ENCODE results near the gene HRAS.

HRAS gene

GRCh38 chr11:494761-495536, 40.4 kb downstream of the HRAS start:
- DNase-seq (ENCODE audit: low read depth) = no peak

- no peak for DNase-seq (ENCODE audit: low read depth)
Measured at GRCh38 chr11:492427-493226, 42.7 kb downstream of the HRAS start.

GRCh38 chr11:491358-491757, 44.0 kb downstream of the HRAS start:
- DNase-seq (ENCODE audit: low read depth) = no peak

GRCh38 chr11:490930-491260, 44.5 kb downstream of the HRAS start:
- DNase-seq (ENCODE audit: low read depth) = no peak

GRCh38 chr11:490186-490929, 45.0 kb downstream of the HRAS start:
- no peak for DNase-seq (ENCODE audit: low read depth)

DNA sequence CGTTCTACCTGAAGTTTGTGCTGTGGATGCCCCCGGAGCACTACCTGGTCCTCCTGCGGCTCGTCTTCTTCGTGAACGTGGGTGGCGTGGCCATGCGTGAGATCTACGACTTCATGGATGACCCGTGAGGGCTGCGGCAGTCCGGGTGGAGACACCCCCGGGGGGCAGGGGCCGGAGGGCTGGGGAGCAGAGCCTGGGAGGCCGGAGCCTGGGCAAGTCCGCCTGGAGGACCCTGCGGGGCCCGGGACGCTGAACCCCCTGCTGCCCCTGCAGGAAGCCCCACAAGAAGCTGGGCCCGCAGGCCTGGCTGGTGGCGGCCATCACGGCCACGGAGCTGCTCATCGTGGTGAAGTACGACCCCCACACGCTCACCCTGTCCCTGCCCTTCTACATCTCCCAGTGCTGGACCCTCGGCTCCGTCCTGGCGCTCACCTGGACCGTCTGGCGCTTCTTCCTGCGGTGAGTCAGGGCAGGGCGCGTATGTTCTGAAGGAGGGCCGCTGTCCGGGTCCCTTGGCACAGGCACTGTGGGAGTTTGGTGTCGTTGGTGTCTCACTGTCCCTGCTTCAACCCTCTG, 45.7 kb downstream of the HRAS start:
- no peak for DNase-seq (ENCODE audit: low read depth)

- DNase-seq (ENCODE audit: low read depth) = no peak
Measured at GRCh38 chr11:488992-489391, 46.4 kb downstream of the HRAS start.

DNA sequence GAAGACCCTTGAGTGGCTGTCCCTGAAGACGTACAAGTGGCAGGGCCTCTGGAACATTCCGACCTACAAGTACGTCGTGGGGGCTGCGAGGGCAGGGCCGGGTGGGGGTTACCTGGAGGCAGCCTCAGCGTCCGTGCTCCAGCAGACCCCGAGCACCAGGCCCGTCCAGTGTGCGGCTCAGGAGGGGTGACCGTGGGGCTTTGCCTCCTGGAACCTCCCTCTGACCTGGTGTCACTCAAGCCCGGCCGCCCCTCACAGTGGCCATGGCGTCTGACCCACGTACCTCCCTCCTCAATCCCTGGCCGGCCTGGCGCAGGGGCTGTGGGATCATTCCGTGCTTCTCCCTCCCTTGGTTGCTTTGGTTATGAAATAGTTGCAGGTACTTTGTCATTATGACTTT, 46.8 kb downstream of the HRAS start:
- no peak for DNase-seq (ENCODE audit: low read depth)

DNA sequence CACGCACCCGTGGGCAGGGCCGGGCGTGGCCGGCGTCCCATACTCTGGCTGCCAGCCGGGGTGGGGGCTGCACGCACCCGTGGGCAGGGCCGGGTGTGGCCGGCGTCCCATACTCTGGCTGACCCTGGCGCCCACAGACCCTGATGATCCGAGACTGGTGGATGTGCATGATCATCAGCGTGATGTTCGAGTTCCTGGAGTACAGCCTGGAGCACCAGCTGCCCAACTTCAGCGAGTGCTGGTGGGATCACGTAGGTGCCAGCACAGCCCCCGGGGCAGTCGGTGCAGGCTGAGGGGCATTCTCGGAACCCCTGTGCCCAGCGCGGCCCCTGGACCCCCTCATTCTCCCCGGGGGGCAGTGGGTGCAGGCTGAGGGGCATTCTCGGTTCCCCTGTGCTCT, 47.3 kb downstream of the HRAS start:
- no peak for DNase-seq (ENCODE audit: low read depth)

DNA sequence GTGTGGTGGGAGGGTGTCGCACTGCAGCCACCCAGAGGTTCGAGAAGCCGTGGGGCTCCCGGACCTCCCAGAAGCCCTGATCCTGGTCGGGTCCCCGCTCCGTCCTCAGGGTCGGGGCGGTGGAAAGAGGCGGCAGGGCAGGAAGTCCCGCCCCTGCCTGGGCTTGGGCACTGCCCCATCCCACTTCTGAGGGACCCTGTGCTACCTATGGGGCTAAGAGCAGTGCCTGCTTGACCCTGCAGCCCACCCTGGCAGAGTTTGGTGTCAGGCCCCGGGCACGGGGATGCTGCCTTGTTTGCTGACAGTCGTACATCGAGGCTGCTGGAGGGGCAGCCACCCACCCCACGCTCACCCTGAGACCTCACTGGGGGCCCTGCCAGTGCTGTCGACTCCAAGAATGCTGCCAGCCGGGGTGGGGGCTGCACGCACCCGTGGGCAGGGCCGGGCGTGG, 47.8 kb downstream of the HRAS start:
- DNase-seq (ENCODE audit: low read depth) = no peak

- no peak for DNase-seq (ENCODE audit: low read depth)
Measured at GRCh38 chr11:486189-486588, 49.2 kb downstream of the HRAS start.

DNA sequence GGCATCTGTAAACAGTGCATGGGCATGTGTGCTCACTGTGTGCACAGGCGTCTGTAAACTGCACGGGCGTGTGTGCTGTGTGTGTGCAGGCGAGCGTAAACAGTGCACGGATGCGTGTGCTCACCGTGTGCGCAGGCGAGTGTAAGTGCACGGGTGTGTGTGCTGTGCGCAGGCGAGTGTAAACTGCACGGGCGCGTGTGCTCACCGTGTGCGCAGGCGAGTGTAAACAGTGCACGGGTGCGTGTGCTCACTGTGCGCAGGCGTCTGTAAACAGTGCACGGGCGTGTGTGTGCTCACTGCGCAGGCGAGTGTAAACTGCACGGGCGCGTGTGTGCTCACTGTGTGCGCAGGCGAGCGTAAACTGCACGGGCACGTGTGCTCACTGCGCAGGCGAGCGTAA, 50.8 kb downstream of the HRAS start:
- DNase-seq (ENCODE audit: low read depth) = no peak
